Measurements from ENCODE around the gene DDX19B.

Gene DDX19B

GRCh38 chr16:70370924-70371323 is 71.9 kb downstream of the DDX19B start:
- Histone ChIP-seq H3K27me3 (ENCODE audit: control insufficient read depth, insufficient read depth, low read length) (no peaks in the 10 kb centered on the region), H3K9me3 (ENCODE audit: control insufficient read depth, low read depth, low read length) (no peaks in the 10 kb centered on the region), H3K36me3 (ENCODE audit: control insufficient read depth, low read depth, low read length) (peaks cover 58% of the 10 kb centered on the region), H3K4me1 (ENCODE audit: control insufficient read depth, low read depth, low read length) (no peaks in the 10 kb centered on the region), H3K9ac (ENCODE audit: low read length) (no peak overlapping the region), H3K27ac (ENCODE audit: low read length) (no peak overlapping the region), H3K4me3 (ENCODE audit: low read length) (no peak overlapping the region)

GRCh38 chr16:70372921-70373728 is 74.1 kb downstream of the DDX19B start:
- no peak overlapping the region for H3K4me3 ChIP-seq (ENCODE audit: low read length)
- no peak overlapping the region for H3K9ac ChIP-seq (ENCODE audit: low read length)
- H3K9me3 ChIP-seq (ENCODE audit: control insufficient read depth, low read depth, low read length): no peaks in the 10 kb centered on the region
- no peaks in the 10 kb centered on the region for H3K27me3 ChIP-seq (ENCODE audit: control insufficient read depth, insufficient read depth, low read length)
- no peak overlapping the region for H3K27ac ChIP-seq (ENCODE audit: low read length)
- H3K36me3 ChIP-seq (ENCODE audit: control insufficient read depth, low read depth, low read length): peaks cover 44% of the 10 kb centered on the region
- H3K4me1 ChIP-seq (ENCODE audit: control insufficient read depth, low read depth, low read length): no peaks in the 10 kb centered on the region

- no peak overlapping the region for H3K4me3 ChIP-seq (ENCODE audit: low read length)
- no peak overlapping the region for H3K9ac ChIP-seq (ENCODE audit: low read length)
- H3K36me3 ChIP-seq (ENCODE audit: control insufficient read depth, low read depth, low read length): peaks cover 44% of the 10 kb centered on the region
- H3K4me1 ChIP-seq (ENCODE audit: control insufficient read depth, low read depth, low read length): no peaks in the 10 kb centered on the region
- no peaks in the 10 kb centered on the region for H3K27me3 ChIP-seq (ENCODE audit: control insufficient read depth, insufficient read depth, low read length)
- H3K27ac ChIP-seq (ENCODE audit: low read length): no peak overlapping the region
- H3K9me3 ChIP-seq (ENCODE audit: control insufficient read depth, low read depth, low read length): no peaks in the 10 kb centered on the region
Observed at GRCh38 chr16:70374213-70374612, 75.2 kb downstream of the DDX19B start.

GRCh38 chr16:70375636-70376611 is 76.9 kb downstream of the DDX19B start:
- H3K4me3 ChIP-seq (ENCODE audit: low read length): no peak overlapping the region
- no peaks in the 10 kb centered on the region for H3K4me1 ChIP-seq (ENCODE audit: control insufficient read depth, low read depth, low read length)
- H3K36me3 ChIP-seq (ENCODE audit: control insufficient read depth, low read depth, low read length): peaks cover 30% of the 10 kb centered on the region
- H3K27ac ChIP-seq (ENCODE audit: low read length): no peak overlapping the region
- H3K9ac ChIP-seq (ENCODE audit: low read length): no peak overlapping the region
- no peaks in the 10 kb centered on the region for H3K9me3 ChIP-seq (ENCODE audit: control insufficient read depth, low read depth, low read length)
- H3K27me3 ChIP-seq (ENCODE audit: control insufficient read depth, insufficient read depth, low read length): no peaks in the 10 kb centered on the region

GRCh38 chr16:70377782-70378181 is 78.8 kb downstream of the DDX19B start:
- Histone ChIP-seq H3K4me3 (ENCODE audit: low read length) (no peak overlapping the region), H3K27me3 (ENCODE audit: control insufficient read depth, insufficient read depth, low read length) (no peaks in the 10 kb centered on the region), H3K9me3 (ENCODE audit: control insufficient read depth, low read depth, low read length) (no peaks in the 10 kb centered on the region), H3K36me3 (ENCODE audit: control insufficient read depth, low read depth, low read length) (peaks cover 15% of the 10 kb centered on the region), H3K4me1 (ENCODE audit: control insufficient read depth, low read depth, low read length) (no peaks in the 10 kb centered on the region), H3K9ac (ENCODE audit: low read length) (no peak overlapping the region), H3K27ac (ENCODE audit: low read length) (no peak overlapping the region)

- Histone ChIP-seq H3K36me3 (ENCODE audit: control insufficient read depth, low read depth, low read length) (peaks cover 4% of the 10 kb centered on the region), H3K9ac (ENCODE audit: low read length) (no peak overlapping the region), H3K4me1 (ENCODE audit: control insufficient read depth, low read depth, low read length) (no peaks in the 10 kb centered on the region), H3K27ac (ENCODE audit: low read length) (no peak overlapping the region), H3K27me3 (ENCODE audit: control insufficient read depth, insufficient read depth, low read length) (no peaks in the 10 kb centered on the region), H3K9me3 (ENCODE audit: control insufficient read depth, low read depth, low read length) (no peaks in the 10 kb centered on the region), H3K4me3 (ENCODE audit: low read length) (no peak overlapping the region)
Observed at GRCh38 chr16:70378869-70379493, 80.0 kb downstream of the DDX19B start.

GRCh38 chr16:70380248-70380918 is 81.4 kb downstream of the DDX19B start:
- no peaks in the 10 kb centered on the region for H3K9me3 ChIP-seq (ENCODE audit: control insufficient read depth, low read depth, low read length)
- peak overlapping the region; percentile 95 for H3K9ac ChIP-seq (ENCODE audit: low read length)
- H3K4me3 ChIP-seq (ENCODE audit: low read length): peak overlapping the region; percentile 87
- H3K27ac ChIP-seq (ENCODE audit: low read length): peak overlapping the region; percentile 84
- H3K27me3 ChIP-seq (ENCODE audit: control insufficient read depth, insufficient read depth, low read length): no peaks in the 10 kb centered on the region
- H3K36me3 ChIP-seq (ENCODE audit: control insufficient read depth, low read depth, low read length): peaks cover 3% of the 10 kb centered on the region
- H3K4me1 ChIP-seq (ENCODE audit: control insufficient read depth, low read depth, low read length): no peaks in the 10 kb centered on the region

- peaks cover 3% of the 10 kb centered on the region for H3K36me3 ChIP-seq (ENCODE audit: control insufficient read depth, low read depth, low read length)
- peak overlapping the region; percentile 84 for H3K27ac ChIP-seq (ENCODE audit: low read length)
- peak overlapping the region; percentile 87 for H3K4me3 ChIP-seq (ENCODE audit: low read length)
Observed at GRCh38 chr16:70380919-70381603, 82.1 kb downstream of the DDX19B start.

GRCh38 chr16:70381604-70382342 is 82.8 kb downstream of the DDX19B start:
- Histone ChIP-seq H3K4me1 (ENCODE audit: control insufficient read depth, low read depth, low read length) (no peaks in the 10 kb centered on the region), H3K36me3 (ENCODE audit: control insufficient read depth, low read depth, low read length) (peaks cover 3% of the 10 kb centered on the region), H3K27me3 (ENCODE audit: control insufficient read depth, insufficient read depth, low read length) (no peaks in the 10 kb centered on the region), H3K9ac (ENCODE audit: low read length) (peak overlapping the region; percentile 72), H3K4me3 (ENCODE audit: low read length) (peak overlapping the region; percentile 87), H3K27ac (ENCODE audit: low read length) (peak overlapping the region; percentile 47), H3K9me3 (ENCODE audit: control insufficient read depth, low read depth, low read length) (no peaks in the 10 kb centered on the region)

More at GRCh38 chr16:70380919-70381603, 82.1 kb downstream of the DDX19B start:
- H3K4me1 ChIP-seq (ENCODE audit: control insufficient read depth, low read depth, low read length): no peaks in the 10 kb centered on the region
- H3K27me3 ChIP-seq (ENCODE audit: control insufficient read depth, insufficient read depth, low read length): no peaks in the 10 kb centered on the region
- no peaks in the 10 kb centered on the region for H3K9me3 ChIP-seq (ENCODE audit: control insufficient read depth, low read depth, low read length)
- peak overlapping the region; percentile 95 for H3K9ac ChIP-seq (ENCODE audit: low read length)

GRCh38 chr16:70383421-70383960 is 84.5 kb downstream of the DDX19B start:
- H3K4me1 ChIP-seq (ENCODE audit: control insufficient read depth, low read depth, low read length): no peaks in the 10 kb centered on the region
- H3K27me3 ChIP-seq (ENCODE audit: control insufficient read depth, insufficient read depth, low read length): no peaks in the 10 kb centered on the region
- H3K27ac ChIP-seq (ENCODE audit: low read length): no peak overlapping the region
- H3K4me3 ChIP-seq (ENCODE audit: low read length): no peak overlapping the region
- H3K36me3 ChIP-seq (ENCODE audit: control insufficient read depth, low read depth, low read length): peaks cover 8% of the 10 kb centered on the region
- H3K9me3 ChIP-seq (ENCODE audit: control insufficient read depth, low read depth, low read length): no peaks in the 10 kb centered on the region
- no peak overlapping the region for H3K9ac ChIP-seq (ENCODE audit: low read length)
